NCI-H446 (cell line): ENCODE results near the gene PHLPP2.

ENCODE experiments used
- DNase-seq, 2 experiments: peaks; one replicate each; lab custom pipeline; 2025; lab: John Stamatoyannopoulos, UW

Gene PHLPP2, protein sequence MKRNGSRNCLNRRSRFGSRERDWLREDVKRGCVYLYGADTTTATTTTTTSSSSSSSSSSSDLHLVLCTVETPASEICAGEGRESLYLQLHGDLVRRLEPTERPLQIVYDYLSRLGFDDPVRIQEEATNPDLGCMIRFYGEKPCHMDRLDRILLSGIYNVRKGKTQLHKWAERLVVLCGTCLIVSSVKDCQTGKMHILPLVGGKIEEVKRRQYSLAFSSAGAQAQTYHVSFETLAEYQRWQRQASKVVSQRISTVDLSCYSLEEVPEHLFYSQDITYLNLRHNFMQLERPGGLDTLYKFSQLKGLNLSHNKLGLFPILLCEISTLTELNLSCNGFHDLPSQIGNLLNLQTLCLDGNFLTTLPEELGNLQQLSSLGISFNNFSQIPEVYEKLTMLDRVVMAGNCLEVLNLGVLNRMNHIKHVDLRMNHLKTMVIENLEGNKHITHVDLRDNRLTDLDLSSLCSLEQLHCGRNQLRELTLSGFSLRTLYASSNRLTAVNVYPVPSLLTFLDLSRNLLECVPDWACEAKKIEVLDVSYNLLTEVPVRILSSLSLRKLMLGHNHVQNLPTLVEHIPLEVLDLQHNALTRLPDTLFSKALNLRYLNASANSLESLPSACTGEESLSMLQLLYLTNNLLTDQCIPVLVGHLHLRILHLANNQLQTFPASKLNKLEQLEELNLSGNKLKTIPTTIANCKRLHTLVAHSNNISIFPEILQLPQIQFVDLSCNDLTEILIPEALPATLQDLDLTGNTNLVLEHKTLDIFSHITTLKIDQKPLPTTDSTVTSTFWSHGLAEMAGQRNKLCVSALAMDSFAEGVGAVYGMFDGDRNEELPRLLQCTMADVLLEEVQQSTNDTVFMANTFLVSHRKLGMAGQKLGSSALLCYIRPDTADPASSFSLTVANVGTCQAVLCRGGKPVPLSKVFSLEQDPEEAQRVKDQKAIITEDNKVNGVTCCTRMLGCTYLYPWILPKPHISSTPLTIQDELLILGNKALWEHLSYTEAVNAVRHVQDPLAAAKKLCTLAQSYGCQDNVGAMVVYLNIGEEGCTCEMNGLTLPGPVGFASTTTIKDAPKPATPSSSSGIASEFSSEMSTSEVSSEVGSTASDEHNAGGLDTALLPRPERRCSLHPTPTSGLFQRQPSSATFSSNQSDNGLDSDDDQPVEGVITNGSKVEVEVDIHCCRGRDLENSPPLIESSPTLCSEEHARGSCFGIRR (N-terminal part only)

DNA sequence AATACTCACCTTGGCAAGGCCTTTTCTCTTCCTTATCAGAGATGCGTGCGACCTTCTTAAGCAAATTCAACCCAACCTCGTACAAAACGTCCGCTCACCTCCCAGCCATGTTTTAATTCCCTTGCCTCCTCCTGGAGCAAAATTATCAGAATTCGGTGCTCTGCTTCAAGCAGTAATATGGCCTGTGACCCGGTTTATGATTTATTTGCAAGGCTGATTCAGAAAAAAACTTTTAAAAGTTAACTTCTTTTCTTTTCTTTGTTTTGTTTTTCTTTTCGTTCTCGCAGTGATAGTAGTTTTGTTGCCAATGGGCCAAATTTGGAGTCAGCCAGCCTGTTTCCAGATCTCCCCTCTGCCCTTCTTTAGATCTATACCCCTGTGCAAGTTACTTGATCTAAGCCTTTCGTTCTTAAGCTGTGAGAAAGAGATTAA is at the start of gene PHLPP2:
PHLPP2 (minus strand) TSS at position 382 of the 432 bp plus-strand sequence. CDS start 9,906 bp downstream, outside the sequence.
- DNase-seq: no peak

DNA sequence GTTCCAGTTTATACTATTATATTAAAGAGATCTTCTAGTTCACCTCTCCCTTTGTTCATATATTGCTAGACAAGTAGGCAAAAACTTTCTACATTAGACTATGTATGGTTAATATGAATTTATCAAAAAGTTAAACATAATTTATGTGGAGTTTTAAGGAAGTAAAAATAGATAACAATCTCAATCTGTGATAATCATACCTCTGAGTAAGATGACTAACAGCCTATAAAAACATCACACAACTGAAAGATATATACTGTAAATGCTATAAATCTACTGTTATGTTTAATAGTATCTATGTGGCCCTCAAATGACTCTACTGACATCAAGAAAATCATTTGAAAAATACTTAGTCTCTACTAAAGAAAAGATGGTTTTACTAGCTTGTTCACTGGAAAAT is 47.1 kb upstream of the PHLPP2 start:
- DNase-seq: no peak

DNA sequence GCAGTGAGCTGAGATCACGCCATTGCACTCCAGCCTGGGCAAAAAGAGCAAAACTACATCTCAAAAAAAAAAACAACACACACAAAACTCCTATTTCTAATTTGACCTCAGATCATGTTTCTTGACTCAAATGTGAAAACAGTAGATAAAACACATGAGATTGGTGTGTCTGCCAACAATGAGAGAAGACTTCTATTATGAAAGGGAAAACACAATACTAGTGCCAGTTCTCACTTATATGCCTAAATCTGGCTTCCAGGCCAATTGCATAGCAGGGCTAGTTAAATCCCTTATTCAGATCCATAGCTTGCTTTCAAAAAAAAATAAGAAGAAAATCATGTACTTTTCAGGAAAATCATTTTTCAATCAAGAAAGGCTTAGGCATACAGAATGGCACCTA is 44.7 kb upstream of the PHLPP2 start:
- DNase-seq: no peak

DNA sequence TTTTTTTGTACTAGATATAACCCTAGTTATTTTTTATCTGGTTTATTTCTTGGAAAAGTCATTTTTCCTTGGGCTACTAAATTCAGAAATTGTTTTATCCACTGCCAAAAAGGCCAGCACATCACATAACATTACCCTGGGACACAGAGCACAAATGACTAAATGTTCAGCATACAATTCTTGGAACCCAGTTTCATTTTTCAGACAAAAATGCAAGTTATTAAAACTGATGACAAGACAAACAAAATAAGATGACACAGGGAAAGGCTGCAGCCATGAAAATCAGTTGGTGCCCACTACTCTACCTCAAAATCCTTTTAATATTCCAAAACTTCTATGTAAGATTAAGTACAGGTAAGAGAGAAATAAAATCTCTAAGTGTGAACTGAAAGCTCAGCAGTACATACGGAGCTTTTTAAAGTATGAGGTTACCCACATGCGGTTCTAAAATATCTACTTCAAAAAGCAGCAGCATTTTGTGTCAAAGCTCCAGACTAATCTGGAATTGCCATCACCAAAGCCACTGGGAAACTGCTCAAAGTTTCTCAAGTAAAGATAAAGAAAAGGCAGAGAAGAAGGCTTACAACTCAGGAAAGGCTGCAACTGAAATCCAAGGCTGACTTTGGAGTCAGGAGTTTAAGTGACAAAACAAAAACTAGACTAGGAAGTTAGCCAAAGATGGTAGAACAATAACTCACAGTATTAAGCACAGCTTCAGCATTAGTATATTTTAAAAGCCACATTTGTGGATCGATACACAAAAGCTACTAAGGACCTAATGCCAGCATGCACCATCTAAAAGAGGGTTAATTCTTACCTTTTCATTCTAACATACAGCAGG is 42.8 kb upstream of the PHLPP2 start:
- DNase-seq: no peak

DNA sequence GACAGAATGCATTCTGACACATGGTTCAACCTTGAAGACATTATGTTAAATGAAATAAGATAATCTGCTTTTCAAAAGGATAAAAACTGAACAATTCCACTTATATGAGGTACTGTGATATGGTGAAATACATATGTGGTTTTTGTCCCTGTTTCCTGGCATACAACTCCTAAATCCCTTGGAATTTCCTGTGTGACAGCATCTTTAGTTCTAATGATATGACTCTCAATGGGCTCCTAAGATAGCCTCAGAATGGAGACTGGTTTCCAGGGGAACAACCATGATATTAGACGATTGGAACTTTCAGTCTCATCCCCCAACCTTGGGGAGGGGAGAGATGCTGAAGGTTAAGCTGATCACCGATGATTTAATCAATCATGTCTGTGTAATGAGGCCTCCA is 37.7 kb upstream of the PHLPP2 start:
- no peak for DNase-seq

DNA sequence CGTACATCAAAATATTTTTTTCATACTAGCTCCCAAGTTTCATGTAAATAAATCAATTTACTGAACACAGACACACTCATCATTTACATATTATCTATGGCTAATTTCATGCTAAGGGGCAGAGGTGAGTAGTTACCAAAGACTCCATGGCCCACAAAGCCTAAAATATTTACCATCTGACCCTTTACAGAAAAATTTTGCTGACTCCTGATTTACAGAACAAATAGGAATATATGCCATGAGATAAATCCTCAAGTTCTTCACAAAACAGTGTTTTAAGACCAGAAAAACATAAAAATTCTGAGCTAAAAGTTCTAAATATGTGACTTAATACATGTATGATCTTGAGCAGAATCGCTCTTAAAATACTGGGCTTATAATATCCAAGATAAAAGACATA is 36.6 kb upstream of the PHLPP2 start:
- no peak for DNase-seq

DNA sequence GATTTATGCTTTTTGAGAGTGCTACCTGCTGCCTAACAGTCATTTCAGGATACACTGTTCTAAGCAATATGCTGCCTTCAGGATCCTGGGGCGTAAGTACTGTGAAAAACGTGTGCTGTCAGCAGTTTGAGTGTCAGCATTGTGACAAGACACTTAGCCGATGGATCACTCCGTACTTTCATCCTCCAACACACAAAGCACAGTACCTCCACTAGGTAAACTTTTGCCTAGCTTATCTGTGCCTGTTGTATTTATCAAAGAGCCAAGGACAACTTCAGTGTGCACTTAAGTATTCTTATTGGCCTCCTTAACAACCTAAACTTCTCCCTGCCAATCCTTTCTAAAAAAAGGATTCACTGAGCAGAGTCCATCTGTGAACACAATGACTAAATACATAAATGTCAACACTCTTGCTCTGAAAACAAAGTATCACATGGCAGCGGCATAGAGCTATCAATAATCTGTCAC is 33.8 kb upstream of the PHLPP2 start:
- DNase-seq: no peak

DNA sequence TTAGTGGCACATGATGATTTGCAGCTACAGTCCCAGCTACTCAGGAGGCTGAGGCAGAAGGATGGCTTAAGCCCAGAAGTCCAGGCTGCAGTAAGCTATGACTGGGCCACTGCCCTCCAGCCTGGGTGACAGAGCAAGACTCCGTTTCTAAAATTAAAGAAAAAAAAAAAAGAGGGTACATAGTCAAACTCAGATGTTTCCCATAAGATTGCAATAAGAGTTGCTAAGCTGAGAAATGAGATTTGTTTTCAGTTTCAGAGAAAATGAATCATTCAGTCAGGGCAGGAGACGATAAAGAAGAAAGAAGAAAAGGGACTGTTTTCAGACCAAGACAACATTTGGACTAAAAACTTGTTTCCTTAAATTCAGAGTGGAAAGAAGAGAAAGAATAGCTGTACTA is 30.2 kb upstream of the PHLPP2 start:
- DNase-seq: no peak

DNA sequence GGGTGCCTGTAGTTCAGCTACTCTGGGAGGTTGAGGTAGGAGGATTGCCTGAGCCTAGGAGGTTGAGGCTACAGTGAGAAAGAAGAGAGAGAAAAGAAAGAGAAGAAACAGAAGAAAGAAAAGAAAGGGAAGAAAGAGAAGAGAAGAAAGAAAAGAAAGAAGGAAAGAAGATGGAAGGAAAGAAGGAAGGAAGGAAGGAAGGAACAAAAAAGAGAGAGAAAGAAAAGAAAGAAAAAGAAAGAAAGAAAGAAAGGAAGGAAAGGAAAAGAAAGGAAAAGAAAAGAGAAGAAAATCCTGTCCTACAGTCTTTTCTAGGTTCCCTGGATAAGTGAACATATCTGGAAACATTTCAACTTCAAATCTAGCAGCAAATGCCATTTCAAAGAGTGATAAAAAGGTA is 29.6 kb upstream of the PHLPP2 start:
- no peak for DNase-seq

DNA sequence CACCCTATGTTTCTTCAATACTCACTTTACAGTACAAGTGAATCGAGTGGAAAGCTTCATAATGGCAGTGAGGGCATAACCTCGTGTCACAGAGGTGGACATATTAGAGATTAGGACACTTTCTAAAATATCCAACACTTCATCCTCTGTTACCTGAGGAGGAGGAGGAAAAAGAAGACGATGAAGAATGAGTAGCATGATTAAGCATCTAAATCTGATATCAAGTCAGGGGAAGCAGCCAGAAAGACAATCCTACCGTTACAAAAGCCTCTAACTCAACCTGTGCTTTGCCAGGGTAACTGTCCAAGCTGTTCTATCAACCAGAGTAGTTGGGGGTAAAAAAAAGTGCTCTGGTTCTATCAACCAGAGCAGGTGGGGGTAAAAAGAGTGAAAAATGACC is 23.7 kb upstream of the PHLPP2 start:
- no peak for DNase-seq

DNA sequence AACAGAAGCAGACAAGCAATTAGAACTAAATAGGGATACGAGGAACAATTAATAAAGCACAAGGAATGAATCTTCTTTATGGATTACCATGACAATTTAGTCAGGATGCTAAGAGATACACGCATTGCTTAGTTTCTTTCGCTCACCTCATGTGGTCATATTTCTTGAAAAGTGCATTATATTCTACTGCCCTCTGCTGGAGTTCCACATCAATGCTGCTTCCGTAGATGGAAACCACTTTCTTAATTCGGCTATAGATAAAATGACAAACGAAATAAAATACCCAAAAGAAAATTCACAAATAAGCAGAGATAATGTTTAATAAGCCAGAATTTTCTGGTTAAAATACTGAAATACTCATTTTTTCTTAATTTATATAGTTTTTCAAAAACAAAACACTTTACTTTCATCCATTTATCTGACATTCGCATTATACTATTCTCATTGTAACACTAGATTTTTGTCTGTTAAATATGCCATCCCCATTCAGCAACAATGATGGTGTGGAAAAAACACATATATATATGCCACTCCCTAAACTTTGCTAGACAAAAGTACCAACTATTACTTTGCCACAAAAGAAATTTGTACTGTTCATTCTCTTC is 22.0 kb upstream of the PHLPP2 start:
- peak in 1 of 2 experiments; percentile 14 for DNase-seq

DNA sequence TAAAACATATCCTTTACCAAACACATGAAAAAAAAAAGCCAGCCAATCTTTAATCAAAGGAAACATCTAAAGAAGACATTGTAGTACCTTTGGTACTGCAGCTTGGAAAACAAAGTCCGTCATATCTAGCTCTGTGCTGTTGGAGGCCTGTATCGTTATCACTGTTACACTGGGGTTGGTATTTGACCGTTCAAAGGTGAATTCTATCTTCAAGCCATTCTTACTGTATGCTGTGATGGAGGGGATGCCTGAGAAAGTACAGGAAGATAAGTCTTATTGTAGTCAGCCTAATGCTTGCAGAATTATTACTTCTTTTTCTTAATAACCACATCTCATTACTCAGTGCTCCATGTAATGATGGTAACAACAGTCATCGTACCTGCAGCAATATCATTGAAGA is 14.4 kb upstream of the PHLPP2 start:
- no peak for DNase-seq

DNA sequence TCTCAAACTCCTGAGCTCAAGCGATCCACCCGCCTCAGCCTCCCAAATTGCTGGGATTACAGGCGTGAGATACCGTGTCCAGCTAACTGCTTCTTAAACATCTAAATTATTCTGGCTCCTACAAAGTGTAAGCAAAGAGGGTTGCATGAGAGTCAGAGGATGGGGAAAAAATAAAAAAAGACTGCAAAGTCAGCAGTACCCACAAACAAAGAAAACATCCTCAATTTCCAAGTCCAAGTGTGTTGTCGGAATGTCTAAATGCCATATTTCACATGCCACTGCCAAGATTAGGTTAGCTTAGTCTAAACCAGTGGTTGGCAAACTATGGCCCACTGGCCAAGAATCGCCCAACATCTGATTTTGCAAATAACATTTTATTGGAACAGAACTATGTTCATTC is 13.0 kb upstream of the PHLPP2 start:
- DNase-seq: no peak

DNA sequence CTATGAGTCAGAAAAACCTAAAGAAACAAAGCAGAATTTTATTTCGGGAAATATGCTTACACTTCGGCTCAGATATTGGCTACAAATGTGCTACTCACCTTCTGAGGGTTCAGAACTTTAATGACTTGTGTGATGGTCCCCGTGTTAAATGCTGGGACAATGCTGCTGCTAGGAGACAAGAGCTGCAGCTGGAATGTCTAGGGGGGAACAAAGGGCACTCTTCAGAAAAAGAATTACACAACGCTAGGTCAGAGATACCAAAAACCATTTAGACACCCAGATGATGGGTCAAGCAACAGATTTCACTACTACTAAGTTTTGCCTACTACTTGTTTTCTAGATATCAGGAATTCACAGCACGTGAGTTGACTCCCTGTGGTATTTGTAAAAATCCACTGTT is 10.0 kb upstream of the PHLPP2 start:
- DNase-seq: no peak

DNA sequence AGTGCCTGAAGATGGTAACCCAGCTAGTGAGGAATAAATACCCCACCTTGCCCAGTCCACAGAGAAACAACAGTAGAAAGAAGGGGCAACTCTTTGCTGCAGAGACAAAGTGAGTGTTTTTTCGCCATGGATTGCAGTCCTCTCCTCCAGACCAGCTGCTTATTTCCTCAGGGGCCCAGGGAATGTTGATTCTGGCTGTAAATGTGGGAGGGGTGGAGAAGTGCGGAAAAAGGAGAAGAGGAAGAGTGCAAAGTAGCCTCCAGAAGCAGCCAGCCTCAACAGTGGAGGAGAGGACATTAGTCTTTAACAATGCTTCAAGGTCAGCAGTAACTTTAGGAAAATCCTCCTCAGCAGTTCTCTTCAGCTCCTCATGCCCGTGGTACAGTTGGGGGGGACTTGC is 8.1 kb upstream of the PHLPP2 start:
- no peak for DNase-seq

DNA sequence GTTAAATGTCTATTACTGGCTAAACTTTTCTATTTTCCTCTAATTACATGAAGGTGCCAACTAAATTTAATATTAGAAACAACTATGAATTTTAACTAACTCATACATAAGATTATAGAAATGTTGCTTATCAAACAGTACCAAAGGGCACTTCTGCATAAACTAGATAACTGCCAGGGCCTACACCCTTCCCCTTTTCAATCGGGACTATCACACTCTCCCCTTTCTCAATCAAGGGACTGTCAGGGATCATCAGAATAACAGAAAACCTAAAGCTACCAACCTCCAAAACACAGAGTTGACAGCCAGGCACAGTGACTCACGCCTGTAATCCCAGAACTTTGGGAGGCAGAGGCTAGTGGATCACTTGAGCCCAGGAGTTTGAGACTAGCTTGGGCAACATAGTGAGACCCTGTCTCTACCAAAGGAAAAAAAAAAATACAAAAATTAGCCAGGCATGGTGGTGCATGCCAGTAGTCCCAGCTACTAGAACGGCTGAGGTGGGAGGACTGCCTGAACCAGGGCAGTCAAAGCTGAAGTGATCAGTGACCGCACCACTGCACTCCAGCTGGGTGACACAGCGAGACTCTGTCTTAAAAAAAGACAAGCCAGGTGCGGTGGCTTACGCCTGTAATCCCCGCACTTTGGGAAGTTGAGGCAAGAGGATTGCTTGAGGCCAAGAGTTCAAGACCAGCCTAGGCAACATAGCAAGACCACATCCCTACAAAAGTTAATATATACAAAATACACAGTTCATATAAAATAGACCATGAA is 3.2 kb upstream of the PHLPP2 start:
- no peak for DNase-seq

DNA sequence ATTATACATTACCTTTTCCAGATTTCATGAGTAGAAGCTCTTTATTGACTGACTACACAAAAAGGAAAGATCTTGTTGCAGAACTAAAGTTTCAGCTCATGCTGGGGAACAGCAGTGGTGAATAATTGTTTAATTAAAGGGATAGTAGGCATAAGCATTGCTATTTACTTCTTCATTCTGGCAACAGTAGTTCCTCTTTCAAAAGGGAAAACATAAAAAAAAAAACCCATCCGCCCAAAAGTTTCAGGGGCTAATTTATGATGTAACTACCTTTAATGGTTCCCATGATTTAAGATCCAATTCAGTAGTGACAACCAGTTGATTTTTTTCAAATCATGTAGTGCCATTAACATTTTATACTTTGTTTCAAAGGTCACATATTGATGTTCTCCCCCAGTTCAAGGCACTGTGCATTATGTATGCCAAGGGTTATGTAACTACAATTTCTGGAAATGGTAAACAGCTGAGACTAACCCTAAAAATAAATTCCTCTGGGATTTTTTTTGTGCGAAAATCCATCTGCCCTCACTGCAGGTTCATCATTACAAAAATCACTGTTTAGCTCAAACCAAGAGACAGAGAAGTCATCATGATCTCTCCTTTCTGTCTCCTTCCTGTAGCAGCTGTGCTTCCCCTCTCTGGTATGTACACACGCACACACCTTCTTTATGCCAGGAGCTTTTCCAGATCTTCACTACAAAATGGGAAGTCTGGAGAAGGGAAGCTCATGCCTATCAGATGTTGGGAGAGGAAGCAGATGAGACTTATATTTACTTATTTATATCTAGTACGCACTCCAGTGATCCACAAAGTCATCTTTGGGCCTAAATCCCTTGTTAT is 2.2 kb upstream of the PHLPP2 start:
- DNase-seq: no peak

DNA sequence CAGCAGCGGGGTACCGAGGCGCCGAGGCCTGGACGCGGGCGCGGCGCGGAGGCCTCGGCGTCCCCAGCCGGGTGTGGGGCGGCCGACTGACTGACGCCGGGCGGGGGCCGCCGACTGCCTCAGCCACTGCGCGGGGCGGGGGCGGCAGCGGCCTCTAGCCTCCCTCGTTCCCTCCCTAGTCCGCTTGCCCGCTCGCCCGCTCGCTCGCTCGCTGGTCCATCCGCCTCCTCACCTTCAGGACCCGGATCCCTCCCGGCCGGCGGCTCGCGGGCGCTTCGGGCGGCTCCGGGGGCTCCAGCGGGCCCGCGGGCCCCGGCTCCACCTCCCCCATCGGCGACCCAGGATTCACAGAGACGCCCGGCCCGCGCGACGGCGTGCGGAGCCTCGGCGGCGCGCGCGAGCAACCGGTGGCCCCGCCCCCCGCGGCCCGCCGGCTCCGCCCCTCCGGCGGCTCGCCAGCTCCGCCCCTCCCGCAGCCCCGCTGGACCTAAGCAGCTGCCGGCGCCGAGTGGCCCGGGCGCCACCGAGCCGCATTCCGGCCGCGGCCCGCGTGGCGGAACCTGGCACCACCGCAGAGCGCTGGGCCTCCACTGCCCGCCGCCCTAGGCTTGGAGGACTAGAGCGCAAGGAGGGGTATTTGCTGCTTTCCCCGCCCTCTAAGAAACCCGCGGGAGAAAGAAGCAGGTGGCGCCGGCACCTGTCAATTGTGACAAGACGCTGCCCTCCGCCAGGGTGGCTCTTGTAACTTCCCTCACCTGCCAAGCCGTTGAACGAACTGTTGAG is 773 bp downstream of the PHLPP2 start:
- DNase-seq: peak; percentile 18 to 68
